HFF-Myc (cell line): ENCODE data around the gene ELL3.

Source experiments
- DNase-seq: peaks from one replicate; pipeline ENCODE4 v3.0.0-alpha.2; 2011; ENCODE audit warnings: low read depth; ENCODE audit errors: extremely low read depth
- H3K4me3 ChIP-seq: replicated peaks from 2 replicates; pipeline ENCODE4 v1.5.1; 2011; ENCODE audit warnings: low read depth, mild to moderate bottlenecking, control low read depth, low read length
- TF ChIP-seq, protein P1 (sequence below): IDR thresholded peaks from 2 replicates; pipeline ENCODE4 v1.5.1; 2012; ENCODE audit warnings: mild to moderate bottlenecking, low read depth, low read length, control low read depth; ENCODE audit errors: missing control alignments

ELL3 gene

DNA sequence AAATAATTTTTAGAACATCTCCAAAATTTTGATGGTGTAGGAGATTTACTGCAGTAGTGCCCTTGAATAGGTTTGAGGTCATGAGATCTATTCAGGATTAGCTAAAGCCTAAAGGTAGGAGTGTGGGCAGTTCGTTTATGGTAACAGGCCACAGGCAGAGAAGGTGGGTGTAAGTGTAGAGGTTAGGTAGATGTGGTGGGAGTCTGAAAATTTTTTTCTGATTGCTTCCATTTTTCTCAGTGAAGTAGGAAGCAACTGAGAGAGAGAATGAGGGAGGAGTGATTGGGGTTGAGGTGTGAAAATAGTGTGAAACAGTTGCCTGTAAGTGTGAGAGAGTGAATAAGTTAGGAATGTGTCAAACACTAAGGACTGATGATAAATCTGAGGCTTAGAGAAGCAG lies 2.2 kb upstream of the ELL3 start:
- no peak overlapping the region for H3K4me3 ChIP-seq
- TF ChIP-seq, protein P1, sequence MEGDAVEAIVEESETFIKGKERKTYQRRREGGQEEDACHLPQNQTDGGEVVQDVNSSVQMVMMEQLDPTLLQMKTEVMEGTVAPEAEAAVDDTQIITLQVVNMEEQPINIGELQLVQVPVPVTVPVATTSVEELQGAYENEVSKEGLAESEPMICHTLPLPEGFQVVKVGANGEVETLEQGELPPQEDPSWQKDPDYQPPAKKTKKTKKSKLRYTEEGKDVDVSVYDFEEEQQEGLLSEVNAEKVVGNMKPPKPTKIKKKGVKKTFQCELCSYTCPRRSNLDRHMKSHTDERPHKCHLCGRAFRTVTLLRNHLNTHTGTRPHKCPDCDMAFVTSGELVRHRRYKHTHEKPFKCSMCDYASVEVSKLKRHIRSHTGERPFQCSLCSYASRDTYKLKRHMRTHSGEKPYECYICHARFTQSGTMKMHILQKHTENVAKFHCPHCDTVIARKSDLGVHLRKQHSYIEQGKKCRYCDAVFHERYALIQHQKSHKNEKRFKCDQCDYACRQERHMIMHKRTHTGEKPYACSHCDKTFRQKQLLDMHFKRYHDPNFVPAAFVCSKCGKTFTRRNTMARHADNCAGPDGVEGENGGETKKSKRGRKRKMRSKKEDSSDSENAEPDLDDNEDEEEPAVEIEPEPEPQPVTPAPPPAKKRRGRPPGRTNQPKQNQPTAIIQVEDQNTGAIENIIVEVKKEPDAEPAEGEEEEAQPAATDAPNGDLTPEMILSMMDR: no peak
- no peak for DNase-seq

GRCh38 chr15:43777267-43777914 lies 625 bp upstream of the ELL3 start:
- TF ChIP-seq, protein P1: peak; percentile 49
- DNase-seq: peak; percentile 54
- peak overlapping the region; percentile 51 for H3K4me3 ChIP-seq

GRCh38 chr15:43776101-43776717 lies 557 bp downstream of the ELL3 start:
- DNase-seq: no peak
- TF ChIP-seq, protein P1: no peak
- H3K4me3 ChIP-seq: peak overlapping the region; percentile 51

DNA sequence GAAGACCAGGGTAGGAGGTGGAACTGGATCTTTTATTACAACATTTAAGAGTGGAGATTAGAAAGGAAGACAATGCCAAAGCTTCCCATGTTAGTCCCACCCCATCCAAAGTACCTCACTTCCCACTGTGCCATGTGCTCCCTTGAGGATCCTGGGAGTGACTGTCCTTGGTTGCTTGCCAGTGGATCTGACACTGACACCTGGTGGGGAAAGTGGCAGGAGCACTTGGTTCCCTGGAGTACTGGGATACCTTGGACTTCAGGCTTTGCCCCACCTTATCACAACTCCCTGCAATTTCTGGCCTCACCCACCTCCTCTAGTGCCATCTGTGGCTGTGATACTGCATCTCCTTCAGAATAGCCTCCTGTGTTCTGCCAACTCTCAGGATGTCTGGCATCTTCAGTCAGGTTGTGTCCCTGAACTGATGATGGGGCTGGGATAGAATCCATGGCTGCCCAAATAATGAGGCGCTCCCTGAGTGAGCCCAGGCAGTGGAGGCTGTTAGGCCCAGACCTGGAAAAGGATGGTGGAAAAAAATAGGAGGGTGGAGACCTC lies 1.3 kb downstream of the ELL3 start:
- TF ChIP-seq, protein P1: peak; percentile 53
- DNase-seq: peak; percentile 44
- H3K4me3 ChIP-seq: no peak overlapping the region

- TF ChIP-seq, protein P1: no peak
- no peak overlapping the region for H3K4me3 ChIP-seq
- no peak for DNase-seq
Measured at GRCh38 chr15:43774062-43774461, 2.7 kb downstream of the ELL3 start.

GRCh38 chr15:43772624-43773023 lies 4.1 kb downstream of the ELL3 start:
- H3K4me3 ChIP-seq: no peak overlapping the region
- no peak for DNase-seq
- TF ChIP-seq, protein P1: no peak
